ENCODE data around the gene CITED2.

DNA sequence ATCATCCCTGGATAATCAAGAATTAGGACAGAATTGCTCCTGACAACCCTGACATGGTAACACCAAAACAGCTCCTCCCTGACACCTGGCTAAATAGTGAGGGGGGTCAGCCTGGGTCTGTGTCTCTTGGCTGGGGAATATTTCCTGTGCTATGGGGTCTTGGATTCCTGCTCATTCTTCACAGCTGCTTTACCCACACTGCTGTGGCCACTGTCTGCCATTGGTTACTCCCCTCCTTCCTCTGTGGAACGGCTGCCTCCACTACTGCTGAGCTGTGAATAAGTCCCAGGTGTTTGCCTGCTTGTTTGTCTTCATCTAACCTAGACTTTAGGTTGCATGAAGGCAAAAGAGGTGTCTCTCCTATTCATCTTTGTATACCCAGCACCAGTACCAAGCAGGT is 48.8 kb downstream of the CITED2 start:
- TF ChIP-seq, protein P1, sequence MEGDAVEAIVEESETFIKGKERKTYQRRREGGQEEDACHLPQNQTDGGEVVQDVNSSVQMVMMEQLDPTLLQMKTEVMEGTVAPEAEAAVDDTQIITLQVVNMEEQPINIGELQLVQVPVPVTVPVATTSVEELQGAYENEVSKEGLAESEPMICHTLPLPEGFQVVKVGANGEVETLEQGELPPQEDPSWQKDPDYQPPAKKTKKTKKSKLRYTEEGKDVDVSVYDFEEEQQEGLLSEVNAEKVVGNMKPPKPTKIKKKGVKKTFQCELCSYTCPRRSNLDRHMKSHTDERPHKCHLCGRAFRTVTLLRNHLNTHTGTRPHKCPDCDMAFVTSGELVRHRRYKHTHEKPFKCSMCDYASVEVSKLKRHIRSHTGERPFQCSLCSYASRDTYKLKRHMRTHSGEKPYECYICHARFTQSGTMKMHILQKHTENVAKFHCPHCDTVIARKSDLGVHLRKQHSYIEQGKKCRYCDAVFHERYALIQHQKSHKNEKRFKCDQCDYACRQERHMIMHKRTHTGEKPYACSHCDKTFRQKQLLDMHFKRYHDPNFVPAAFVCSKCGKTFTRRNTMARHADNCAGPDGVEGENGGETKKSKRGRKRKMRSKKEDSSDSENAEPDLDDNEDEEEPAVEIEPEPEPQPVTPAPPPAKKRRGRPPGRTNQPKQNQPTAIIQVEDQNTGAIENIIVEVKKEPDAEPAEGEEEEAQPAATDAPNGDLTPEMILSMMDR (IDR thresholded peaks at IDR 0.05) = no peak
- no peak for TF ChIP-seq POLR2A (IDR thresholded peaks at IDR 0.05)

Data from body of pancreas (tissue), 4 donors.